GM10266 (cell line): ENCODE measurements around the gene NDUFAF3.

Experiments used
- DNase-seq: peaks from one replicate; pipeline ENCODE4 v3.0.0; 2012; ENCODE audit errors: extremely low spot score
- CTCF ChIP-seq: IDR thresholded peaks from 2 replicates; pipeline ENCODE4 v1.5.1; 2012; ENCODE audit warnings: mild to moderate bottlenecking, low read depth; ENCODE audit not compliant: control insufficient read depth, insufficient read depth; ENCODE audit errors: missing control alignments

NDUFAF3 gene

DNA sequence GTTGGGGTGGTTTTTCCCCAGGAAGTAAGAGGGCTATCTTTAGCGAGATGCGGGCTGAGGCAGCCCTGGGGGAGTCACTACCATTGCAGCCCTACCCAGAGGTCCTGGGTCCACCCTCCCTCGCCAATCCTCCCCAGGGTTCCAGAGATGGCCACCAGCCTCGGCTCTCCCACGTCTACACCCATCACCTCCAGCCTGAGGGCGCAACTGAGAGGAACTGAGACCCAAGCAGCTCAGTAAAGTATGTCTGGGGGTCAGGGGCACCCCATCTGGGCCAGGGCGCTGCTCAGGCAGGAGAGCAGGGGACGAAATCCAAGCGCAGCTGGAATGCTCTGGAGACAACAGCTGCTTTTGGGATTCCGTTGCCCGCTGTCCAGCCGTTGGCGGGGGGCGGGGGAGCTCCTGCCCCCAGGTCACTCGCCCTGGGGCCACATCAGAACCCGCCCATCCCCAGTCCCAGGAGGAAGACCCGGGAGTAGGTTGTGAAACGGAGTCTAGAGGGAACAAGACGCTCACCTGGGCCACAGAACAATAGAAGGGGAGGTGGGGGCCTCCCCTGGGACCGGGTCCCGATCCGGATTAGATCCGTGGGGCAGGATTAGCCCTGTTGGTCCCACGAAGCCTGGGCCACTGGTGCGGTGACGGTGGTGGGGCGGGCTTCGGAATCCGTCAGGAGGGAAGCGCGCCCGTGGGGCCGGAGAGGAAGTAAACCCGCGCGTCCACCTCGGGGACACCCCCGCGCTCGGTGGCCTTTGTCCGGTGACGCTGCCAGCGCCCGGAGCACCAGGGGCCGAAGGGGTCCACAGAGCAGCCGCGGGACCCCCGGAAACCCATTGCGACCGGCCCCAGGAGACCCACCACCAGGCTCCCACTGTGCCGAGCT, 1.4 kb upstream of the NDUFAF3 start:
- TF ChIP-seq CTCF: peak; percentile 17
- peak; percentile 77 for DNase-seq

GRCh38 chr3:49021213-49021812, 608 bp upstream of the NDUFAF3 start:
- TF ChIP-seq CTCF: no peak
- DNase-seq: peak; percentile 97

GRCh38 chr3:49022688-49023171, 809 bp downstream of the NDUFAF3 start:
- DNase-seq: no peak
- TF ChIP-seq CTCF: no peak

- TF ChIP-seq CTCF: no peak
- DNase-seq: no peak
These were observed 1.9 kb downstream of the NDUFAF3 start for GRCh38 chr3:49023775-49024174.

DNA sequence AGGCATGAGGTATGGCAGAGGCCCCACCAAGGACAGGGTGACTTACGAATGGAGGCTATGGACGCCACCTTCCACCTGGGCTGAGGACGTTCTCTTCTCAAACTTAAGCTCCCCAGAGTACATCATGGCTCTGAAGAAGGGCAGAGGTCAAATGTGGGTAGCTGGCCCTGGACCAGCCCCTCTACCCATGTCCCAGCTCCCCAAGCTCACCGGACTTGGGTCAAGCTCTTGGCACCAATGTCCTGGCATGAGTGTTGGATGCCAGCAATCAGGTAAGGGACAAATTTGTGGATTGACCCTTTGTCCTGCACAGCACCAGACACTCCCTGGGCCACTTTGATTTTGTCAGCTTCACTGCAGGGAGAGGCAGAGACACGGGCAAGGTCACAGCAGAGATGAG, 2.5 kb downstream of the NDUFAF3 start:
- no peak for DNase-seq
- TF ChIP-seq CTCF: no peak

DNA sequence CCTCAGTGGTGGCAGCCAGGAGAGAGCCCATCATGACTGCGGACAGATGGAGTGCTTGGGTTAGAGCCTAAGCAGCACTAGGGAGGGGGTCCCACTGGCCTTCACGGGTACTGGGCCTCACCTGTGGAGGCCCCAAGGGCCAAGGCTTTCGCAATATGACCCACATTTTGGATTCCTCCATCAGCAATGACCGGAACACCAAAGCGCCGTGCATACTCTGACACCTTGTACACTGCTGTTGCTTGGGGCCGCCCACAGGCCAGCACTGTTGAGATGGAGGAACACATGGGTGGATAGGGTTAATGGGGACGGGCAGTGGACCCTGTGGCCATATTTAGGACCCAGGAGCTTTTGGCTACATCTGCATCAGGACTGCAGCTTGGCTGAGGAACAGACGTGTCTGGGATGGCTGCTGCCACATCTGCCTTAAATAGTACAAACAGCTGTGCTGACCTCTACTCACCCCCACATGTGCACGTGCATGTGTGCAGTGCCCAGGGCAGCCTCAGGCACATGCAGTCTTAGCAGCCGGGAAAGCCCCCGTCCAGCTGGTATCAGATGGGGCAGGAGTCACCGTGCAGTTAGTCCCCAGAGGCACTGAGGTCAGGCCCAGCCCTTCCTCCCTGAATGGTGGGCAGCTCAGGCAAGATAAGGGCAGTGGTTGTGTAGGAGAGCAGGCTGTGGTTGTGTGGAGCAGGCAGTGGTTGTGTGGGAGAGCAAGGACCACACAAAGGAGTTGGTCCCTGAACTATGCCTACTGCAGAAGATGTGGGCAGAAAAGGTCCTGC, 3.3 kb downstream of the NDUFAF3 start:
- DNase-seq: no peak
- TF ChIP-seq CTCF: no peak
